ENCODE data around the gene DGAT2. TPM values are rescaled to one million over a fixed set of nuclear protein-coding genes. Genes with fewer than 3 reads are reported as not detected.

The DGAT2 gene
- total and polyA plus RNA-seq, 2 experiments from 2014 or later, result 23.7 to 44.9 TPM

DNA sequence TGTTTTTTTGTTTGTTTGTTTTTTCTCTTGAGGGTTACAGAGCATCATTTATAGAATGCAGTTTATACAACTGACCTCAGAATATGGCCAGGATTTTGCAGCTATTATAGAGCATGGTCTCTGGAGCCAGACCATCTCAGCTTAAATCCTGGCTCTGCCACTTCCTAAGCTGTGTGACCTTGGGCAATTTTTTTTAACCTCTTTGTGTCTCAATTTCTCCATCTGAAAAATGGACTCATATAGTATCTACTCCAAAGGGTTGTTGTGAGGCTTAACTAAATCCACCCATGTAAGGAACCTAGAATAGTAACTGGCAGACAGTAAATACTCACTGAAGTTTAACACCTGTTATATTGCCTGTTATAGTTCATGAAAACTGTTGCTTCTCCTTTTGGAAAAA lies 8.3 kb upstream of the DGAT2 start:
- H3K9me3 ChIP-seq (ENCODE audit: low read depth), result no peaks in the 10 kb centered on the region
- H3K27ac ChIP-seq, result no peak overlapping the region
- DNase-seq (ENCODE audit: low read depth in 1 of 2, low spot score in 1 of 2), result no peak
- no peak for TF ChIP-seq CTCF (IDR thresholded peaks at IDR 0.05; ENCODE audit: low read depth, low read length)
- H3K4me3 ChIP-seq, result no peak overlapping the region
- H3K27me3 ChIP-seq, result no peaks in the 10 kb centered on the region
- H3K36me3 ChIP-seq, result no peaks in the 10 kb centered on the region
- peaks cover 5% of the 10 kb centered on the region for H3K4me1 ChIP-seq (ENCODE audit: low read depth)

- Histone ChIP-seq H3K4me1 (ENCODE audit: low read depth) (peaks cover 5% of the 10 kb centered on the region), H3K27me3 (no peaks in the 10 kb centered on the region), H3K27ac (no peak overlapping the region), H3K9me3 (ENCODE audit: low read depth) (no peaks in the 10 kb centered on the region), H3K36me3 (no peaks in the 10 kb centered on the region), H3K4me3 (no peak overlapping the region)
- no peak for TF ChIP-seq CTCF (IDR thresholded peaks at IDR 0.05; ENCODE audit: low read depth, low read length)
- DNase-seq (ENCODE audit: low read depth in 1 of 2, low spot score in 1 of 2), result peak in 1 of 2 donors; percentile 52
Observed at GRCh38 chr11:75760710-75761493, 7.7 kb upstream of the DGAT2 start.

DNA sequence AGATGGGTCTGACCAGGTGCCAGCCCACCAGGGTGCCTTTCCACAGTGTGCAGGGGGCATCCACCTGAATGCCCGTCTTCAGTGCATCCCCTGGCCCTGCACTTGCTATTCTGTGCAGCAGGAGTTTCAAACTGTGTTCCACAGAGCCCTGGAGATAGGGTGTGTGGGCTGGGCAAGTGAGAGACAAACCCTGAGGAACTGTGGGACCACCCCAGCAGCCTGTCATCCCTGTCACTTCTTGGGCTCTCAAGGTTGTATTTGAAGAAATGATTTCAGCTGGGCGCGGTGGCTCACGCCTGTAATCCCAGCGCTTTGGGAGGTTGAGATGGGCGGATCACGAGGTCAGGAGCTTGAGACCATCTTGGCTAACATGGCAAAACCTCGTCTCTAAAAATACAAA lies 6.4 kb upstream of the DGAT2 start:
- TF ChIP-seq CTCF (IDR thresholded peaks at IDR 0.05; ENCODE audit: low read depth, low read length), result no peak

GRCh38 chr11:75762885-75763284 lies 5.7 kb upstream of the DGAT2 start:
- TF ChIP-seq CTCF (IDR thresholded peaks at IDR 0.05; ENCODE audit: low read depth, low read length), result no peak
- peak in 1 of 2 donors; percentile 87 for DNase-seq (ENCODE audit: low read depth in 1 of 2, low spot score in 1 of 2)
- no peaks in the 10 kb centered on the region for H3K9me3 ChIP-seq (ENCODE audit: low read depth)
- no peak overlapping the region for H3K4me3 ChIP-seq
- H3K27me3 ChIP-seq, result no peaks in the 10 kb centered on the region
- no peak overlapping the region for H3K27ac ChIP-seq
- no peaks in the 10 kb centered on the region for H3K36me3 ChIP-seq
- H3K4me1 ChIP-seq (ENCODE audit: low read depth), result peaks cover 8% of the 10 kb centered on the region

More for the DNA sequence above, 6.4 kb upstream of the DGAT2 start:
- Histone ChIP-seq H3K36me3 (no peaks in the 10 kb centered on the region), H3K27me3 (no peaks in the 10 kb centered on the region), H3K27ac (no peak overlapping the region), H3K4me1 (ENCODE audit: low read depth) (peaks cover 5% of the 10 kb centered on the region), H3K9me3 (ENCODE audit: low read depth) (no peaks in the 10 kb centered on the region), H3K4me3 (no peak overlapping the region)
- no peak for DNase-seq (ENCODE audit: low read depth in 1 of 2, low spot score in 1 of 2)

DNA sequence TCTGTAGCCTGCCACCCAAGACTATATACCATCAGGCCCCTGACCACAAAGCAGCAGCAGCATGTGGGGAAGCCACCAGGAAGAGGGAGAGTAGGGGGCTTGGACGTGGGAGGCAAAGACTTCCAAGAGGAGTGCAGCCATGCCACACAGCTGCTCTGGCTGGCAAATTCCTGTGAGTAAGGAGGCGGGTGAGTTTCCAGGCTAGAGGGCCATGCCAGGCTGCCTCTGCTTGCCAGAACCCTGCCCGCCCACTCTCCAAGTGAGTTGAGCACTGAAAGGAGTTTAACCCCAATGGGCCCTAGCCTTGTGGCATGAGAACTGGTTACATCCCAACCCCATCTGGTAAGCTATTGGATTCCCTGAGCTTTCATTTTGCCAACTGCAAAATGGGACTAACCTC lies 4.7 kb upstream of the DGAT2 start:
- Histone ChIP-seq H3K27ac (no peak overlapping the region), H3K36me3 (no peaks in the 10 kb centered on the region), H3K4me1 (ENCODE audit: low read depth) (peaks cover 11% of the 10 kb centered on the region), H3K9me3 (ENCODE audit: low read depth) (no peaks in the 10 kb centered on the region), H3K27me3 (no peaks in the 10 kb centered on the region), H3K4me3 (no peak overlapping the region)
- no peak for TF ChIP-seq CTCF (IDR thresholded peaks at IDR 0.05; ENCODE audit: low read depth, low read length)
- DNase-seq (ENCODE audit: low read depth in 1 of 2, low spot score in 1 of 2), result no peak
